Neural progenitor cell (in vitro differentiated cells): ENCODE results near the gene CDC42EP4. TPM values are rescaled to one million over a fixed set of nuclear protein-coding genes. Genes with fewer than 3 reads are reported as not detected.

ENCODE experiments used
- DNase-seq: peaks from one replicate; pipeline ENCODE4 v3.0.0-alpha.2; 2016; ENCODE audit warnings: low spot score
- H2AFZ ChIP-seq: fragments of 200-600 bp; sonication (generic); replicated peaks from 2 replicates; pipeline ENCODE4 v1.6.1; 2016; ENCODE audit warnings: antibody characterized with exemption
- H3F3A ChIP-seq: fragments of 200-600 bp; sonication (generic); 2 replicates; pipeline ENCODE4 v1.6.1; 2016; ENCODE audit warnings: antibody characterized with exemption, low read depth
- H3K27ac ChIP-seq: fragments of 200-600 bp; sonication (generic); 2 replicates; pipeline ENCODE4 v1.5.1; 2016; ENCODE audit warnings: mild to moderate bottlenecking
- H3K27me3 ChIP-seq: fragments of 200-600 bp; sonication (generic); 2 replicates; pipeline ENCODE4 v1.6.1; 2016; ENCODE audit warnings: mild to moderate bottlenecking, moderate library complexity
- H3K36me3 ChIP-seq: fragments of 200-600 bp; sonication (generic); 2 replicates; pipeline ENCODE4 v1.5.1; 2016
- H3K4me1 ChIP-seq: fragments of 200-600 bp; sonication (generic); 2 replicates; pipeline ENCODE4 v1.6.1; 2016; ENCODE audit warnings: mixed run types
- H3K4me2 ChIP-seq: fragments of 200-600 bp; sonication (generic); 2 replicates; pipeline ENCODE4 v1.6.1; 2016
- H3K4me3 ChIP-seq: fragments of 200-600 bp; sonication (generic); 2 replicates; pipeline ENCODE4 v1.5.1; 2016
- H3K79me2 ChIP-seq: fragments of 200-600 bp; sonication (generic); 2 replicates; pipeline ENCODE4 v1.6.1; 2016; ENCODE audit warnings: low read depth
- H3K9ac ChIP-seq: fragments of 200-600 bp; sonication (generic); 2 replicates; pipeline ENCODE4 v1.6.1; 2016
- H3K9me3 ChIP-seq: fragments of 200-600 bp; sonication (generic); 2 replicates; pipeline ENCODE4 v1.5.1; 2016; ENCODE audit warnings: low read depth
- H4K20me1 ChIP-seq: fragments of 200-600 bp; sonication (generic); 2 replicates; pipeline ENCODE4 v1.6.1; 2016; ENCODE audit warnings: low read depth
- H3K27ac Mint-ChIP-seq: 3 replicates; pipeline ENCODE4 v1.8.0; 2021; ENCODE audit warnings: mixed read lengths
- H3K27me3 Mint-ChIP-seq: 2 replicates; pipeline ENCODE4 v1.8.0; 2022; ENCODE audit warnings: low read depth, mild to moderate bottlenecking, inconsistent platforms, moderate library complexity, mixed read lengths; ENCODE audit not compliant: insufficient read depth
- H3K36me3 Mint-ChIP-seq: 3 replicates; pipeline ENCODE4 v1.8.0; 2021; ENCODE audit warnings: mixed read lengths
- H3K4me1 Mint-ChIP-seq: 3 replicates; pipeline ENCODE4 v1.8.0; 2021; ENCODE audit warnings: mixed read lengths
- H3K4me3 Mint-ChIP-seq: 3 replicates; pipeline ENCODE4 v1.8.0; 2021; ENCODE audit warnings: mild to moderate bottlenecking, moderate library complexity, mixed read lengths
- H3K9me3 Mint-ChIP-seq: 3 replicates; pipeline ENCODE4 v1.8.0; 2020; ENCODE audit warnings: mixed read lengths
- EZH2 ChIP-seq: fragments of 200-600 bp; sonication (generic); IDR thresholded peaks from 2 replicates; pipeline ENCODE4 v1.6.1; 2017; ENCODE audit warnings: antibody characterized with exemption, mild to moderate bottlenecking, moderate library complexity
- EZH2phosphoT487 ChIP-seq: fragments of 200-600 bp; sonication (generic); IDR thresholded peaks from 2 replicates; pipeline ENCODE4 v1.6.1; 2017; ENCODE audit warnings: antibody characterized with exemption
- total RNA-seq: library from RNA; depleted of rRNA; stranded (reverse); fragments of >200 nt; gene quantifications from 2 replicates; pipeline ENCODE4 v1.2.3, GENCODE V29; 2015; ENCODE audit warnings: low replicate concordance
- TF ChIP-seq, protein P1 (sequence below): fragments of 200-600 bp; sonication (generic); IDR thresholded peaks from 2 replicates; pipeline ENCODE4 v1.5.1; 2017; ENCODE audit warnings: antibody characterized with exemption, mild to moderate bottlenecking

CDC42EP4 gene
- total RNA-seq, 1 donor from 2014 or later = 10.8 TPM

DNA sequence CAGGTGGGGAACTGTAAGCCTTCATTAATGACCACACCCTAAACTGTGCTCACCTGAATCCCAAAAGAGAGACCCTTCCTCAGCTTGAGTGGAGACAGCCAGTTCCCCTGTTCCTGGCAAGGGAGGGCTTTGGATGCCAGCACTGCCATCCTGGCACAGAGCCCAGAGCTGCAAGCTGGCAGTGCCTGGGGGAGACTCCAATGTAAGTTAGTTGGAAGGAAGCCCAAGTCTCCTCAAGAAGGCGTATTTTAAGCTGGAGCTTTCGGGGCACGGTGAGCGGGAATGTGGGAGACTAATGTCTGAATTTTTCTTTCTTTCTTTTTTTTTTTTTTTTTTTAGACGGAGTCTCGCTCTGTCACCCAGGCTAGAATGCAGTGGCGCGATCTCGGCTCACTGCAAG lies 4.7 kb downstream of the CDC42EP4 start:
- Mint-ChIP-seq H3K27ac (no peak overlapping the region), H3K9me3 (no peaks in the 10 kb centered on the region), H3K4me3 (no peak overlapping the region), H3K4me1 (peaks cover 35% of the 10 kb centered on the region), H3K27me3 (peaks cover 3% of the 10 kb centered on the region), H3K36me3 (peaks cover 10% of the 10 kb centered on the region)
- no peaks in the 10 kb centered on the region for H3K9me3 ChIP-seq
- H4K20me1 ChIP-seq = peaks cover 48% of the 10 kb centered on the region
- no peak overlapping the region for H3K4me3 ChIP-seq
- H3K9ac ChIP-seq = no peak overlapping the region
- no peak overlapping the region for H3K4me2 ChIP-seq
- no peaks in the 10 kb centered on the region for H3K27me3 ChIP-seq
- H3K4me1 ChIP-seq = peaks cover 34% of the 10 kb centered on the region
- peaks cover 75% of the 10 kb centered on the region for H3K79me2 ChIP-seq
- peaks cover 25% of the 10 kb centered on the region for H3F3A ChIP-seq
- no peak for DNase-seq
- H3K27ac ChIP-seq = no peak overlapping the region
- no peaks in the 10 kb centered on the region for H3K36me3 ChIP-seq
- TF ChIP-seq, protein P1, sequence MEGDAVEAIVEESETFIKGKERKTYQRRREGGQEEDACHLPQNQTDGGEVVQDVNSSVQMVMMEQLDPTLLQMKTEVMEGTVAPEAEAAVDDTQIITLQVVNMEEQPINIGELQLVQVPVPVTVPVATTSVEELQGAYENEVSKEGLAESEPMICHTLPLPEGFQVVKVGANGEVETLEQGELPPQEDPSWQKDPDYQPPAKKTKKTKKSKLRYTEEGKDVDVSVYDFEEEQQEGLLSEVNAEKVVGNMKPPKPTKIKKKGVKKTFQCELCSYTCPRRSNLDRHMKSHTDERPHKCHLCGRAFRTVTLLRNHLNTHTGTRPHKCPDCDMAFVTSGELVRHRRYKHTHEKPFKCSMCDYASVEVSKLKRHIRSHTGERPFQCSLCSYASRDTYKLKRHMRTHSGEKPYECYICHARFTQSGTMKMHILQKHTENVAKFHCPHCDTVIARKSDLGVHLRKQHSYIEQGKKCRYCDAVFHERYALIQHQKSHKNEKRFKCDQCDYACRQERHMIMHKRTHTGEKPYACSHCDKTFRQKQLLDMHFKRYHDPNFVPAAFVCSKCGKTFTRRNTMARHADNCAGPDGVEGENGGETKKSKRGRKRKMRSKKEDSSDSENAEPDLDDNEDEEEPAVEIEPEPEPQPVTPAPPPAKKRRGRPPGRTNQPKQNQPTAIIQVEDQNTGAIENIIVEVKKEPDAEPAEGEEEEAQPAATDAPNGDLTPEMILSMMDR = no peak
- TF ChIP-seq EZH2phosphoT487 (no peak), EZH2 (no peak)
- H2AFZ ChIP-seq = no peak overlapping the region

DNA sequence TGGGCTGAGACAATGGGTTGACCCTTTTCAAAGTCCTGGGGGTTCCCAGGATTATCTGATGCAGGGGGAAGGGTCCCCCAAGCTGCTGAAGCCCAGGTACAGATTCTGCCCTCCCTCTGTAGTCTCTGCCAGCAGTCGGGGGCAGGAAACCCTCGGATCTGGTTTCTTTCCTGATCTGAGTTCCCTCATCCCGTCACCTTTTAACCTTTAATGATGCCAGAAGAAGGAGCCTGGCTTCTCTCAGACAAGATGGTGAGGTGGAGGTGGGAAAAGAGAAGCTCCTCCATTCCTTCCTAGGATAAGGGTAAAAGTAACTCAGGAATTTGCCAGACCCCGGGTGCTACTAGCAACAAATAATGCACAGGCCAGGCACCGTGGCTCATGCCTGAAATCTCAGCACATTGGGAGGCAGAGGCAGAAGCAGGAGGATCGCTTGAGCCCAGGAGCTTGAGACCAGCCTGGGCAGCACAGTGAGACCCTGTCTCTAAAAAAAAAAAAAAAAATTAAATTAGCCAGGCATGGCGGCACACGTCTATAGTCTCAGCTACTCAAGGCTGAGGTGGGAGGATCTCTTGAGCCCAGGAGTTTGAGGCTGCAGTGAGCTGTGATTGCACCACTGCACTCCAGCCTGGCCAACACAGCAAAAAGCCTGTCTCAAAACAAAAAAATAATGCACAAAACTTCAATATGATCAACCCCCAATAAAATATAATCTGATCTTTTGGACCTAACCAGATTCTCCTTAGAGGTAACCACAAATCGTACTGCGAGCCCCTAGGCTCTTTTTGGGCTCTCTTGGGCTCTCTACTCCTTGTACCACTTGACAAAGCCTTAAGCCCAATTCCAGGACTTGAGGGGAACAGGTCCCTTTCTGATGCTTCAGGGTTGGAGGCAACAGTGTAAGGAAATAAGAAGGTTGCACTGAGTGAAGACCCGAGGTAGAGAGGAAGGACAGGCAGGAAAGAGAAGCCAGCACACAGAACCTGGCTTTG lies 5.7 kb downstream of the CDC42EP4 start:
- Histone ChIP-seq H2AFZ (no peak overlapping the region), H3K27ac (no peak overlapping the region), H3K36me3 (no peaks in the 10 kb centered on the region), H4K20me1 (peaks cover 48% of the 10 kb centered on the region), H3K9me3 (no peaks in the 10 kb centered on the region), H3F3A (peaks cover 25% of the 10 kb centered on the region), H3K9ac (no peak overlapping the region), H3K79me2 (peaks cover 85% of the 10 kb centered on the region), H3K27me3 (no peaks in the 10 kb centered on the region), H3K4me3 (no peak overlapping the region), H3K4me2 (peak overlapping the region; percentile 50), H3K4me1 (peaks cover 33% of the 10 kb centered on the region)
- DNase-seq = no peak
- peaks cover 35% of the 10 kb centered on the region for H3K4me1 Mint-ChIP-seq
- no peaks in the 10 kb centered on the region for H3K9me3 Mint-ChIP-seq
- H3K4me3 Mint-ChIP-seq = no peak overlapping the region
- TF ChIP-seq EZH2phosphoT487 (no peak), EZH2 (no peak)
- TF ChIP-seq, protein P1 = no peak
- H3K27ac Mint-ChIP-seq = no peak overlapping the region
- peaks cover 12% of the 10 kb centered on the region for H3K36me3 Mint-ChIP-seq
- H3K27me3 Mint-ChIP-seq = peaks cover 3% of the 10 kb centered on the region

DNA sequence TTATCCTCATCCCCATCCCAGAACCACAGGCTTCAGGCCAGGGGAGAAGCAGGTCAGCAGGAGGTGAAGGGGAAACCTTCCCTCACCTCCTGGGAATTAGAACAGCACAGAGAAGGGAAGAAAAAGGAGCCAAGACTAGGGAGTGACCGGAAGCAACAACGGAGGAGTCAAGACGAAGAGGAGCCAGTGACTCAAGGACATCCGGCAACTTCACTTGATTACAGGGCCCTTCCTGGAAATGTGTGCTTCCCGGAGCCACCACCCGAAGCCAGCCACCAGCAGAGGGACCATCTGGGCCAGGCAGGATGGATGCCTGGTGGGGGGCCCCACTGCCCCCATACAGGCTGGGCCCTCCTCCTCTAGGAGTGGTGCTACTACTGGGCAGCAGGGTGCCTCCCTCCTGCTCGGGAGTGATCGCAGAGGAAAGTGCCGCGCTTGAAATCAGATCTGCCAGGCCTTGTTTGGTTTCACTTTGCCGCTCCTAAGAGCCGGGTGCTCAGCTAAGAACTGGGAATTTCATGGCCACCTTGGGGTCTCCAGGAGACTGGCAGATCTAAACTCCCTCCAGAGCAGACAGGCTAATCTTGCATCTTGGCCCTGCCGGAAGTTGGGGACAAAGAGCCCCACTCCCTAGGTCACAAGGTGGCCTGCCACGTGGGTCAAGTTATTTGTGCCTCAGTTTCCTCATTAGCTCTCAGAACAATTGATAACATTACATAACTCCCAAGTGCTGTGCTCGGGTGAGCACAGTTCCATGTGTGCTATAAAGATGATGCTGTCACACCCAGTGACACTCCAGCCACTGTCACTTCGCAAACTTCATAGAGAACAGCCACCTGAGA lies 6.6 kb downstream of the CDC42EP4 start:
- peaks cover 31% of the 10 kb centered on the region for H3K4me1 ChIP-seq
- H3K79me2 ChIP-seq = peaks cover 94% of the 10 kb centered on the region
- Mint-ChIP-seq H3K9me3 (no peaks in the 10 kb centered on the region), H3K4me1 (peaks cover 31% of the 10 kb centered on the region), H3K27ac (no peak overlapping the region), H3K27me3 (peaks cover 3% of the 10 kb centered on the region), H3K4me3 (peak overlapping the region; percentile 38), H3K36me3 (peaks cover 12% of the 10 kb centered on the region)
- DNase-seq = peak; percentile 35
- TF ChIP-seq, protein P1 = peak; percentile 18
- TF ChIP-seq EZH2 = no peak
- peaks cover 56% of the 10 kb centered on the region for H4K20me1 ChIP-seq
- no peaks in the 10 kb centered on the region for H3K27me3 ChIP-seq
- H3K9ac ChIP-seq = no peak overlapping the region
- no peak overlapping the region for H3K27ac ChIP-seq
- peak overlapping the region; percentile 50 for H3K4me2 ChIP-seq
- peaks cover 16% of the 10 kb centered on the region for H3F3A ChIP-seq
- H3K36me3 ChIP-seq = no peaks in the 10 kb centered on the region
- no peak overlapping the region for H2AFZ ChIP-seq
- no peak overlapping the region for H3K4me3 ChIP-seq
- no peaks in the 10 kb centered on the region for H3K9me3 ChIP-seq
